NB4 (cell line): ENCODE data around the gene SPATA31C1.

ENCODE experiments used
- DNase-seq: peaks from one replicate; pipeline ENCODE4 v3.0.0; 2010; ENCODE audit warnings: low read depth
- H3K4me3 ChIP-seq: one replicate; pipeline ENCODE4 v1.5.1; 2011; ENCODE audit warnings: mild to moderate bottlenecking, low read depth, low read length, moderate library complexity
- CTCF ChIP-seq: IDR thresholded peaks from one replicate; pipeline ENCODE4 v1.5.1; 2012; ENCODE audit warnings: low read depth, low read length
- MYC ChIP-seq: IDR thresholded peaks from 2 replicates; pipeline ENCODE4 v1.6.1; 2011; ENCODE audit warnings: low read depth, low read length
- POLR2A ChIP-seq: IDR thresholded peaks from 2 replicates; pipeline ENCODE4 v1.6.1; 2011; ENCODE audit warnings: mild to moderate bottlenecking; ENCODE audit not compliant: insufficient read length; ENCODE audit errors: extremely low read depth
- TF ChIP-seq, protein P1 (sequence below): IDR thresholded peaks from 2 replicates; pipeline ENCODE4 v1.6.1; 2011; ENCODE audit warnings: low read depth, low read length

SPATA31C1 gene

DNA sequence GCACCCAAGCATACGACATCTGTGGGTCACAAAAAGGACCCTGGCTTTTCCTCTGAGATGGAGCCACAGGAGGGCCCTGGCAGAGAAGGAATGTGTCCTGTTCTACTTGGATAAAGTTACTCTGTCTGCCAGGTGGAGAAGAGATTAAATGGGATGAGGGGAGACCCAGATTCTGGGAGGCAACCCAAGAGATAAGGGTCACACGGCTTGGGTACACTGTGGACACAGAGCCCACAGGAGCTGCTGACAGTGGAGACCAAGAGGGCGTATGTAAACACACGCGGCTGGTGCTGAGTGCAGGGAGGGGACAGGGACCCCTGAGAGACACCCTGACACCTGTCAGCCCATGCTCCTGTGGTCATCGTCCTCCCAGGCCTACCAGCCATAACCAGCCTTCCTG, 50.4 kb downstream of the SPATA31C1 start:
- H3K4me3 ChIP-seq, result no peak overlapping the region
- TF ChIP-seq CTCF, result no peak
- TF ChIP-seq POLR2A, result no peak
- TF ChIP-seq, protein P1, sequence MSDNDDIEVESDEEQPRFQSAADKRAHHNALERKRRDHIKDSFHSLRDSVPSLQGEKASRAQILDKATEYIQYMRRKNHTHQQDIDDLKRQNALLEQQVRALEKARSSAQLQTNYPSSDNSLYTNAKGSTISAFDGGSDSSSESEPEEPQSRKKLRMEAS, result no peak
- no peak for TF ChIP-seq MYC
- no peak for DNase-seq

GRCh38 chr9:87970602-87971001, 52.8 kb downstream of the SPATA31C1 start:
- DNase-seq, result no peak
- H3K4me3 ChIP-seq, result no peak overlapping the region
- no peak for TF ChIP-seq POLR2A
- TF ChIP-seq MYC, result no peak
- TF ChIP-seq CTCF, result no peak
- TF ChIP-seq, protein P1, result no peak

- DNase-seq, result peak; percentile 4
- TF ChIP-seq, protein P1, result no peak
- TF ChIP-seq MYC (no peak), CTCF (no peak), POLR2A (no peak)
- no peak overlapping the region for H3K4me3 ChIP-seq
Observed at GRCh38 chr9:87973122-87973521, 55.4 kb downstream of the SPATA31C1 start.
